Tibial nerve (tissue), 4 donors: ENCODE measurements around the gene RNF141. TPM values are rescaled to one million over a fixed set of nuclear protein-coding genes. Genes with fewer than 3 reads are reported as not detected.

Source experiments
- DNase-seq, 2 donors: peaks; one replicate each; pipeline ENCODE4 v3.0.0-alpha.2; 2019; ENCODE audit warnings: low spot score in 2 of 2
- H3K27ac ChIP-seq, 4 donors: fragments of 200-600 bp; sonication (generic) in 3 of 4; one replicate each; pipeline ENCODE4 v1.5.1; 2017 to 2019; ENCODE audit warnings: mild to moderate bottlenecking in 1 of 4
- H3K27me3 ChIP-seq, 2 donors: fragments of 200-600 bp; sonication (generic) in 1 of 2; one replicate each; pipeline versions ENCODE4 v1.5.1 to v1.6.0; 2017 to 2019
- H3K36me3 ChIP-seq, 3 donors: fragments of 200-600 bp; sonication (generic); one replicate each; pipeline ENCODE4 v1.5.1; 2018 to 2019
- H3K4me1 ChIP-seq, 4 donors: fragments of 200-600 bp; sonication (generic) in 3 of 4; one replicate each; pipeline ENCODE4 v1.5.1; 2017 to 2019
- H3K4me3 ChIP-seq, 4 donors: fragments of 200-600 bp; sonication (generic) in 3 of 4; one replicate each; pipeline ENCODE4 v1.5.1; 2017 to 2019; ENCODE audit warnings: mild to moderate bottlenecking in 1 of 4, moderate library complexity in 1 of 4
- H3K9me3 ChIP-seq, 4 donors: fragments of 200-600 bp; sonication (generic) in 3 of 4; one replicate each; pipeline ENCODE4 v1.5.1; 2017 to 2019
- CTCF ChIP-seq, 5 experiments: fragments of 200-600 bp in 3 of 5; fragments of 450-650 bp in 2 of 5; sonication (generic) in 3 of 5; IDR thresholded peaks; one replicate each; pipeline ENCODE4 v1.5.1; 2016 to 2019; ENCODE audit warnings: antibody characterized with exemption in 5 of 5, mild to moderate bottlenecking in 3 of 5, moderate library complexity in 2 of 5
- EP300 ChIP-seq, 2 donors: sonication (generic); formaldehyde crosslinking; IDR thresholded peaks; one replicate each; pipeline ENCODE4 v1.6.1; 2017; ENCODE audit warnings: antibody characterized with exemption in 2 of 2, mild to moderate bottlenecking in 1 of 2
- POLR2A ChIP-seq, 2 donors: fragments of 450-650 bp; IDR thresholded peaks; one replicate each; pipeline ENCODE4 v1.6.1; 2017; ENCODE audit warnings: antibody characterized with exemption in 2 of 2, mild to moderate bottlenecking in 2 of 2, moderate library complexity in 2 of 2
- WGBS, 2 donors: methylation state at CpG; one replicate each; pipeline ENCODE4 v1.1.5; 2018; 5-methylcytosine and 5-hydroxymethylcytosine counted together
- total RNA-seq, 4 donors: library from RNA; depleted of rRNA; stranded (reverse); fragments of >200 nt; gene quantifications; one replicate each; pipeline ENCODE4 v1.1.0, GENCODE V29; 2016

Gene RNF141
- total RNA-seq, 4 donors from 2014 or later: 27.6 to 49.2 (median 40.5) TPM

- Histone ChIP-seq H3K27ac (peak overlapping the region in 2 of 4 donors; percentile 14 to 24), H3K4me1 (peaks cover 0 to 38% (median 0%) of the 10 kb centered on the region in 4 donors), H3K9me3 (no peaks in the 10 kb centered on the region), H3K27me3 (no peaks in the 10 kb centered on the region), H3K36me3 (no peaks in the 10 kb centered on the region), H3K4me3 (no peak overlapping the region)
- TF ChIP-seq EP300 (IDR thresholded peaks at IDR 0.05) (no peak), CTCF (IDR thresholded peaks at IDR 0.05) (no peak), POLR2A (IDR thresholded peaks at IDR 0.05) (no peak)
- WGBS, 2 donors: 29 to 35% methylated on average over 3 of the region's 3 CpGs
- no peak for DNase-seq
These were observed 43.1 kb upstream of the RNF141 start for GRCh38 chr11:10584071-10584501.

- no peaks in the 10 kb centered on the region for H3K36me3 ChIP-seq
- peak overlapping the region in 1 of 4 donors; percentile 32 for H3K27ac ChIP-seq
- no peaks in the 10 kb centered on the region for H3K27me3 ChIP-seq
- 74 to 80% methylated on average over 4 of the region's 4 CpGs for WGBS, 2 donors
- H3K9me3 ChIP-seq: no peaks in the 10 kb centered on the region
- TF ChIP-seq EP300 (IDR thresholded peaks at IDR 0.05): peak in 1 of 2 donors; percentile 67
- TF ChIP-seq POLR2A (IDR thresholded peaks at IDR 0.05): no peak
- DNase-seq: peak in 1 of 2 donors; percentile 43
- H3K4me3 ChIP-seq: no peak overlapping the region
- H3K4me1 ChIP-seq: peaks cover 0 to 33% (median 0%) of the 10 kb centered on the region in 4 donors
These were observed 40.6 kb upstream of the RNF141 start for GRCh38 chr11:10581481-10582019.

- 84 to 85% methylated on average over 4 of the region's 4 CpGs for WGBS, 2 donors
- TF ChIP-seq CTCF (IDR thresholded peaks at IDR 0.05): no peak
- no peak for TF ChIP-seq POLR2A (IDR thresholded peaks at IDR 0.05)
- TF ChIP-seq EP300 (IDR thresholded peaks at IDR 0.05): no peak
- no peak overlapping the region for H3K4me3 ChIP-seq
- no peaks in the 10 kb centered on the region for H3K27me3 ChIP-seq
- no peak for DNase-seq
- H3K9me3 ChIP-seq: no peaks in the 10 kb centered on the region
- H3K4me1 ChIP-seq: peaks cover 0 to 24% (median 0%) of the 10 kb centered on the region in 4 donors
- H3K27ac ChIP-seq: peak overlapping the region in 1 of 4 donors; percentile 28
- no peaks in the 10 kb centered on the region for H3K36me3 ChIP-seq
These were observed 39.6 kb upstream of the RNF141 start for GRCh38 chr11:10580623-10581022.

GRCh38 chr11:10579700-10580099 is 38.7 kb upstream of the RNF141 start:
- Histone ChIP-seq H3K4me3 (no peak overlapping the region), H3K4me1 (peaks cover 0 to 23% (median 0%) of the 10 kb centered on the region in 4 donors)
- no peak for DNase-seq

GRCh38 chr11:10576035-10576398 is 35.0 kb upstream of the RNF141 start:
- H3K27ac ChIP-seq: no peak overlapping the region
- H3K36me3 ChIP-seq: no peaks in the 10 kb centered on the region

More at GRCh38 chr11:10579700-10580099, 38.7 kb upstream of the RNF141 start:
- Histone ChIP-seq H3K27me3 (no peaks in the 10 kb centered on the region), H3K27ac (no peak overlapping the region), H3K9me3 (no peaks in the 10 kb centered on the region), H3K36me3 (no peaks in the 10 kb centered on the region)
- 88 to 94% methylated on average over 3 of the region's 3 CpGs for WGBS, 2 donors
- no peak for TF ChIP-seq CTCF (IDR thresholded peaks at IDR 0.05)
- TF ChIP-seq POLR2A (IDR thresholded peaks at IDR 0.05): no peak
- no peak for TF ChIP-seq EP300 (IDR thresholded peaks at IDR 0.05)

More at GRCh38 chr11:10576035-10576398, 35.0 kb upstream of the RNF141 start:
- TF ChIP-seq CTCF (IDR thresholded peaks at IDR 0.05): no peak
- no peak for TF ChIP-seq POLR2A (IDR thresholded peaks at IDR 0.05)
- no peak for TF ChIP-seq EP300 (IDR thresholded peaks at IDR 0.05)
- Histone ChIP-seq H3K4me3 (no peak overlapping the region), H3K4me1 (no peaks in the 10 kb centered on the region), H3K27me3 (no peaks in the 10 kb centered on the region), H3K9me3 (no peaks in the 10 kb centered on the region)
- DNase-seq: no peak
- 93 to 98% methylated on average over 4 of the region's 4 CpGs for WGBS, 2 donors
